Keratinocyte (primary cell): ENCODE measurements around the gene MPZL2.

Experiments
- CTCF ChIP-seq, 3 experiments: IDR thresholded peaks in 1 of 3; conservative IDR thresholded peaks in 1 of 3; optimal IDR thresholded peaks in 1 of 3; 2 replicates in 2 of 3; 3 replicates in 1 of 3; pipeline versions ENCODE3 to v1.5.1; 2011; ENCODE audit warnings: low read length in 3 of 3, mild to moderate bottlenecking in 3 of 3, moderate library complexity in 2 of 3, control low read depth in 1 of 3, inconsistent platforms in 1 of 3; ENCODE audit not compliant: insufficient read depth in 2 of 3; ENCODE audit errors: extremely low read depth in 1 of 3
- EZH2 ChIP-seq: IDR thresholded peaks from one replicate; pipeline ENCODE4 v1.6.1; 2012; ENCODE audit warnings: inconsistent platforms, mild to moderate bottlenecking, low read length, moderate library complexity

- TF ChIP-seq CTCF (optimal IDR thresholded peaks at IDR 0.05 in 1 of 3, IDR thresholded peaks at IDR 0.05 in 1 of 3, conservative IDR thresholded peaks at IDR 0.05 in 1 of 3; ENCODE audit: extremely low read depth in 1 of 3, insufficient read depth in 2 of 3, low read length in 3 of 3) = no peak
- no peak for TF ChIP-seq EZH2
These were observed 46.5 kb downstream of the MPZL2 start for GRCh38 chr11:118217575-118217974.
